Dermis microvascular lymphatic vessel endothelial cell (primary cell): ENCODE data around the gene ZNF629. TPM values are rescaled to one million over a fixed set of nuclear protein-coding genes. Genes with fewer than 3 reads are reported as not detected.
A peak's percentile ranks its signal among the peaks of the same experiment; 100 is the strongest.

Experiments used
- DNase-seq, 2 donors: peaks; one replicate each; pipeline versions ENCODE4 v3.0.0 to v3.0.0-alpha.2; 2010; ENCODE audit warnings: low read depth in 2 of 2
- total RNA-seq: library from RNA; depleted of rRNA; stranded (reverse); fragments of >200 nt; gene quantifications from 2 replicates; pipeline ENCODE4 v1.2.1, GENCODE V29; 2014

ZNF629 gene
- total RNA-seq, 1 donor from 2014 or later, result 3.3 TPM

GRCh38 chr16:30767767-30768465 is 19.1 kb downstream of the ZNF629 start:
- no peak for DNase-seq

GRCh38 chr16:30766933-30767284 is 20.1 kb downstream of the ZNF629 start:
- DNase-seq, result no peak

GRCh38 chr16:30766206-30766932 is 20.6 kb downstream of the ZNF629 start:
- no peak for DNase-seq

- DNase-seq, result no peak
Measured at GRCh38 chr16:30764816-30765465, 22.1 kb downstream of the ZNF629 start.

GRCh38 chr16:30764086-30764485 is 22.9 kb downstream of the ZNF629 start:
- no peak for DNase-seq

- no peak for DNase-seq
Measured at GRCh38 chr16:30762991-30763725, 23.8 kb downstream of the ZNF629 start.

- DNase-seq, result peak; percentile 96 to 98
Measured at GRCh38 chr16:30761928-30762902, 24.8 kb downstream of the ZNF629 start, which contains the start of the genes CFAP119 and RNF40. Gene CFAP119 (minus strand): TSS chr16:30762062. CDS start chr16:30761748, 314 bp downstream. Gene RNF40 (plus strand): TSS chr16:30762322. CDS start chr16:30762546, 224 bp downstream.

GRCh38 chr16:30761427-30761927 is 25.5 kb downstream of the ZNF629 start:
- DNase-seq, result peak in 1 of 2 donors; percentile 58

- DNase-seq, result no peak
Measured at GRCh38 chr16:30760577-30761426, 26.2 kb downstream of the ZNF629 start.

GRCh38 chr16:30760001-30760559 is 26.9 kb downstream of the ZNF629 start:
- no peak for DNase-seq

- DNase-seq, result no peak
Measured at GRCh38 chr16:30758988-30759491, 28.0 kb downstream of the ZNF629 start.

- no peak for DNase-seq
Measured at GRCh38 chr16:30757316-30757715, 29.7 kb downstream of the ZNF629 start.

- no peak for DNase-seq
Measured at GRCh38 chr16:30756781-30757100, 30.3 kb downstream of the ZNF629 start.

GRCh38 chr16:30755955-30756780 is 30.8 kb downstream of the ZNF629 start:
- DNase-seq, result no peak

GRCh38 chr16:30753596-30753995 is 33.4 kb downstream of the ZNF629 start:
- no peak for DNase-seq

- DNase-seq, result no peak
Measured at GRCh38 chr16:30750876-30751465, 36.0 kb downstream of the ZNF629 start.

- DNase-seq, result no peak
Measured at GRCh38 chr16:30750201-30750600, 36.8 kb downstream of the ZNF629 start.
